Endothelial cell of umbilical vein (primary cell): ENCODE data around the gene IZUMO2. TPM values are rescaled to one million over a fixed set of nuclear protein-coding genes. Genes with fewer than 3 reads are reported as not detected.

Source experiments
- BruUV-seq: library from RNA; stranded (reverse); fragments of 400-500 nt; replicated peaks from 2 replicates; lab custom pipeline; 2021; lab: Mats Ljungman, UMichigan
- CTCF ChIA-PET: fragments of 300-600, 350-600 bp; sonication (Branson Sonifier 250); formaldehyde crosslinking; loops from one replicate; lab custom pipeline; 2021; ENCODE audit warnings: antibody characterized with exemption, inconsistent platforms; lab: Charles Lee
- POLR2A ChIA-PET: fragments of 300-600, 350-600 bp; sonication (Branson Sonifier 250); formaldehyde crosslinking; loops from one replicate; lab custom pipeline; 2021; ENCODE audit warnings: antibody characterized with exemption, inconsistent platforms; lab: Charles Lee
- DNase-seq: peaks from one replicate; pipeline ENCODE4 v3.0.0-alpha.2; 2011; ENCODE audit warnings: low read depth, low spot score
- FAIRE-seq: peaks from 2 replicates; lab custom pipeline; 2011; peaks lifted over from hg19 to GRCh38; lab: Jason Lieb, UNC
- H2AFZ ChIP-seq: 2 replicates; pipeline ENCODE4 v1.6.0; 2012; ENCODE audit warnings: low read depth, low read length, control low read depth, inconsistent platforms
- H3K27ac ChIP-seq: 2 replicates; pipeline ENCODE4 v1.5.1; 2011; ENCODE audit warnings: low read depth, mild to moderate bottlenecking, control low read depth, low read length, moderate library complexity; ENCODE audit not compliant: insufficient read depth
- H3K27me3 ChIP-seq, 2 experiments: 2 replicates each; pipeline versions ENCODE4 v1.6.0 to v1.6.1; 2011; ENCODE audit warnings: low read length in 2 of 2, mixed read lengths in 1 of 2; ENCODE audit not compliant: control insufficient read depth in 2 of 2, insufficient read depth in 2 of 2
- H3K36me3 ChIP-seq, 2 experiments: 2 replicates in 1 of 2; 3 replicates in 1 of 2; pipeline ENCODE4 v1.5.1; 2011; ENCODE audit warnings: low read length in 2 of 2, mild to moderate bottlenecking in 1 of 2, moderate library complexity in 1 of 2; ENCODE audit not compliant: control insufficient read depth in 2 of 2, insufficient read depth in 2 of 2; ENCODE audit errors: extremely low read depth in 1 of 2
- H3K4me1 ChIP-seq: 3 replicates; pipeline ENCODE4 v1.5.1; 2011; ENCODE audit warnings: mild to moderate bottlenecking, low read length; ENCODE audit not compliant: control insufficient read depth, insufficient read depth; ENCODE audit errors: extremely low read depth
- H3K4me2 ChIP-seq: 2 replicates; pipeline ENCODE4 v1.6.1; 2011; ENCODE audit warnings: low read length, control low read depth, mixed read lengths; ENCODE audit not compliant: insufficient read depth
- H3K4me3 ChIP-seq, 3 experiments: fragments of 200-600 bp in 1 of 3; sonication (generic), shearing (Covaris generic) in 1 of 3; replicated peaks in 1 of 3; 2 replicates each; pipeline ENCODE4 v1.5.1; 2011 to 2016; ENCODE audit warnings: control low read depth in 3 of 3, low read length in 3 of 3, mild to moderate bottlenecking in 2 of 3, inconsistent platforms in 1 of 3, low read depth in 1 of 3, moderate library complexity in 1 of 3; ENCODE audit not compliant: insufficient read depth in 1 of 3
- H3K79me2 ChIP-seq: 2 replicates; pipeline ENCODE4 v1.6.0; 2012; ENCODE audit warnings: low read length, inconsistent platforms; ENCODE audit not compliant: control insufficient read depth, insufficient read depth
- H3K9ac ChIP-seq: replicated peaks from 2 replicates; pipeline ENCODE3; 2011; ENCODE audit warnings: low read length, control low read depth; ENCODE audit not compliant: insufficient read depth; ENCODE audit errors: extremely low read depth
- H3K9me1 ChIP-seq: replicated peaks from 3 replicates; pipeline ENCODE4 v1.6.0; 2011; ENCODE audit warnings: mild to moderate bottlenecking, low read length; ENCODE audit not compliant: control insufficient read depth, insufficient read depth; ENCODE audit errors: extremely low read depth
- H3K9me3 ChIP-seq: replicated peaks from 2 replicates; pipeline ENCODE4 v1.5.1; 2012; ENCODE audit warnings: low read length, inconsistent platforms; ENCODE audit not compliant: control insufficient read depth, insufficient read depth
- H4K20me1 ChIP-seq: replicated peaks from 2 replicates; pipeline ENCODE3; 2011; ENCODE audit warnings: mild to moderate bottlenecking, low read length; ENCODE audit not compliant: control insufficient read depth, insufficient read depth; ENCODE audit errors: extremely low read depth
- CTCF ChIP-seq, 2 donors: IDR thresholded peaks; 1 replicate in 1 of 2; 2 replicates in 1 of 2; pipeline ENCODE4 v1.5.1; 2011; ENCODE audit warnings: low read length in 2 of 2, mild to moderate bottlenecking in 2 of 2, moderate library complexity in 2 of 2, control low read depth in 1 of 2, inconsistent platforms in 1 of 2, low read depth in 1 of 2; ENCODE audit not compliant: insufficient read depth in 1 of 2; ENCODE audit errors: extremely low read depth in 1 of 2
- EZH2 ChIP-seq: IDR thresholded peaks from 2 replicates; pipeline ENCODE4 v1.6.1; 2012; ENCODE audit warnings: borderline replicate concordance, low read depth, mild to moderate bottlenecking, moderate library complexity, low read length, inconsistent platforms; ENCODE audit not compliant: severe bottlenecking
- FOS ChIP-seq: IDR thresholded peaks from 2 replicates; pipeline ENCODE4 v1.6.1; 2011; ENCODE audit warnings: mild to moderate bottlenecking, low read length, moderate library complexity, borderline replicate concordance; ENCODE audit not compliant: insufficient read depth
- GATA2 ChIP-seq: IDR thresholded peaks from 2 replicates; pipeline ENCODE4 v1.7.0; 2011; ENCODE audit warnings: low read depth, mild to moderate bottlenecking, moderate library complexity, mixed read lengths, low read length; ENCODE audit not compliant: insufficient read length, insufficient read depth
- JUN ChIP-seq: IDR thresholded peaks from 2 replicates; pipeline ENCODE4 v1.6.1; 2011; ENCODE audit warnings: borderline replicate concordance, low read depth; ENCODE audit not compliant: insufficient read length, insufficient read depth
- MAX ChIP-seq: IDR thresholded peaks from 2 replicates; pipeline ENCODE4 v1.6.1; 2011; ENCODE audit not compliant: insufficient read depth, insufficient read length
- MYC ChIP-seq: IDR thresholded peaks from one replicate; pipeline ENCODE4 v1.6.1; 2011; ENCODE audit warnings: mild to moderate bottlenecking, low read depth, low read length
- POLR2A ChIP-seq: IDR thresholded peaks from 2 replicates; pipeline ENCODE4 v1.6.1; 2012; ENCODE audit warnings: low read depth, mild to moderate bottlenecking, control low read depth, low read length
- POLR2AphosphoS5 ChIP-seq: IDR thresholded peaks from 2 replicates; pipeline ENCODE4 v1.6.1; 2012; ENCODE audit warnings: low read depth, mild to moderate bottlenecking, control low read depth, low read length, moderate library complexity; ENCODE audit not compliant: insufficient read depth
- dilution Hi-C: fragments of 300-500 bp; cut with MboI; formaldehyde crosslinking; loops from one replicate; pipeline ENCODE4 v1.15.0; 2019; ENCODE audit warnings: low sequenced_read_pairs; ENCODE audit not compliant: extremely low pct_ligation_motif_present
- intact Hi-C: fragments of 100-400 bp; cut with micrococcal nuclease; formaldehyde crosslinking; loops from one replicate; pipeline ENCODE4 v1.10.0; 2022
- polyA plus RNA-seq, 4 experiments: library from polyadenylated mRNA; depleted of rRNA in 3 of 4; stranded (reverse) in 3 of 4; unstranded in 1 of 4; fragments of >200 nt; gene quantifications; 2 replicates each; pipeline versions ENCODE4 v1.2.1 to v1.2.3, GENCODE V29; 2011 to 2012; ENCODE audit warnings: missing spikeins in 1 of 4
- total RNA-seq: library from RNA; stranded (reverse); gene quantifications from 2 replicates; pipeline ENCODE4 v1.2.3, GENCODE V29; 2021

Gene IZUMO2
- total and polyA plus RNA-seq, 2 donors (not counting 3 experiments of a cell fraction or from before 2014, with no cell fraction given): not detected

GRCh38 chr19:50199259-50199555 lies 36.1 kb upstream of the IZUMO2 start:
- intact Hi-C loops: no loop called here
- ChIA-PET POLR2A (no interaction called here), CTCF (interaction anchor here (1.4 kb wide), 1 partner anchor 19 kb away, joined by 3 read pairs; no protein-coding TSS in a partner anchor)
- no peak for DNase-seq
- H3K4me2 ChIP-seq: no peak overlapping the region
- no peak overlapping the region for H3K9ac ChIP-seq
- no peaks in the 10 kb centered on the region for H4K20me1 ChIP-seq
- no peak overlapping the region for H3K4me3 ChIP-seq
- dilution Hi-C loops: no loop called here
- no peaks in the 10 kb centered on the region for H3K36me3 ChIP-seq
- H3K79me2 ChIP-seq: no peaks in the 10 kb centered on the region
- TF ChIP-seq FOS (no peak), POLR2AphosphoS5 (no peak), GATA2 (no peak), MYC (no peak), CTCF (IDR thresholded peaks at IDR 0.05; ENCODE audit: extremely low read depth in 1 of 2, insufficient read depth in 1 of 2, low read depth in 1 of 2, low read length in 2 of 2) (no peak), JUN (no peak), MAX (no peak), POLR2A (no peak), EZH2 (no peak)
- H2AFZ ChIP-seq: no peak overlapping the region
- H3K4me1 ChIP-seq: no peaks in the 10 kb centered on the region
- no peaks in the 10 kb centered on the region for H3K9me1 ChIP-seq
- no peak overlapping the region for H3K27ac ChIP-seq
- no TSS peak for BruUV-seq
- no peak for FAIRE-seq
- H3K27me3 ChIP-seq: peaks cover 7 to 8% of the 10 kb centered on the region in 2 experiments
- H3K9me3 ChIP-seq: no peaks in the 10 kb centered on the region
